GM19455 (cell line): ENCODE measurements around the gene TTC7B.
"Not testable (repeated sequence)": the region's sequence is repeated elsewhere in the genome, so short reads cannot be mapped to it uniquely, and the experiment has no call there.

Experiments used
- ATAC-seq: cut with Tn5 transposase; IDR thresholded peaks from one replicate; pipeline ENCODE4 v1.9.1; 2021; ENCODE audit not compliant: unreplicated experiment

TTC7B gene, protein sequence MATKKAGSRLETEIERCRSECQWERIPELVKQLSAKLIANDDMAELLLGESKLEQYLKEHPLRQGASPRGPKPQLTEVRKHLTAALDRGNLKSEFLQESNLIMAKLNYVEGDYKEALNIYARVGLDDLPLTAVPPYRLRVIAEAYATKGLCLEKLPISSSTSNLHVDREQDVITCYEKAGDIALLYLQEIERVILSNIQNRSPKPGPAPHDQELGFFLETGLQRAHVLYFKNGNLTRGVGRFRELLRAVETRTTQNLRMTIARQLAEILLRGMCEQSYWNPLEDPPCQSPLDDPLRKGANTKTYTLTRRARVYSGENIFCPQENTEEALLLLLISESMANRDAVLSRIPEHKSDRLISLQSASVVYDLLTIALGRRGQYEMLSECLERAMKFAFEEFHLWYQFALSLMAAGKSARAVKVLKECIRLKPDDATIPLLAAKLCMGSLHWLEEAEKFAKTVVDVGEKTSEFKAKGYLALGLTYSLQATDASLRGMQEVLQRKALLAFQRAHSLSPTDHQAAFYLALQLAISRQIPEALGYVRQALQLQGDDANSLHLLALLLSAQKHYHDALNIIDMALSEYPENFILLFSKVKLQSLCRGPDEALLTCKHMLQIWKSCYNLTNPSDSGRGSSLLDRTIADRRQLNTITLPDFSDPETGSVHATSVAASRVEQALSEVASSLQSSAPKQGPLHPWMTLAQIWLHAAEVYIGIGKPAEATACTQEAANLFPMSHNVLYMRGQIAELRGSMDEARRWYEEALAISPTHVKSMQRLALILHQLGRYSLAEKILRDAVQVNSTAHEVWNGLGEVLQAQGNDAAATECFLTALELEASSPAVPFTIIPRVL

DNA sequence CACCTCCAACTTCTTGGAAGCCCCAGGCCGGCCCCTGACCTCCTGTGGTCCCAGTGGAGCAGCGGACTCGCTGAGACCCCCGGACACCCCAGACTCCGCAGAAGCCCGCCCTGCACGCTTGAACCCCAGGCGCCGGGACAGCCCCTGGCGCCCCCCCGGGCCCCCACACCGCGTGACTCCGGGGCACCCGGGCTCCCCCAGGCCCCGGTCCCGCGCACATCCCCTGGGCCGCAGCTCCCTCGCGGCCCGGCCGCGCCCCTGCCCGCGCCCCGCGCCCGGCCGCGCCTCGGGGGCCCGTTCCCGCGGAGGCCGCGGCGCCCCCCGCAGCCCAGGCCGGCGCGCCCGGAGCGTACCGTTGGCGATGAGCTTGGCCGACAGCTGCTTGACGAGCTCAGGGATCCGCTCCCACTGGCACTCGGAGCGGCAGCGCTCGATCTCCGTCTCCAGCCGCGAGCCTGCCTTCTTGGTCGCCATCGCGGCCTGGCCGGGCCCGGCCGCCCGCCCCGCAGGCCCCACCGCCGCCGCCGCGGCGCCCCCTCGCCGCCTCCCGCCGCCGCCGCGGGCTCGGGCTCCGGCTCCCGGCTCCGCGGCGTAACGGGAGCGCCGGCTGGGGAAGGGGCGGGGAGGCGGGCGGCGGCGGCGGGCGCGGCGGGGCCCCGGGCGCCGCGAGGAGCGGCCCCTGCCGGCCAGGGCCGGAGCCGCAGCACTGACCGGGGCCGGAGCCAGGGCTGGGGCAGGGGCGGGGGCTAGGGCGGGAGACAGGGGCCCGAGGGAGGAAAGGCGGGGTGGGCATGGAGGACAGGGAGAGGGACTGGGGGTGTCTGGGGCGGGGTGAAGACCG, at the start of gene TTC7B:
Gene TTC7B, minus strand, starts transcription at position 609 of the 841 bp plus-strand sequence. Its CDS starts 135 bp downstream, at position 474.
- ATAC-seq: no peak

DNA sequence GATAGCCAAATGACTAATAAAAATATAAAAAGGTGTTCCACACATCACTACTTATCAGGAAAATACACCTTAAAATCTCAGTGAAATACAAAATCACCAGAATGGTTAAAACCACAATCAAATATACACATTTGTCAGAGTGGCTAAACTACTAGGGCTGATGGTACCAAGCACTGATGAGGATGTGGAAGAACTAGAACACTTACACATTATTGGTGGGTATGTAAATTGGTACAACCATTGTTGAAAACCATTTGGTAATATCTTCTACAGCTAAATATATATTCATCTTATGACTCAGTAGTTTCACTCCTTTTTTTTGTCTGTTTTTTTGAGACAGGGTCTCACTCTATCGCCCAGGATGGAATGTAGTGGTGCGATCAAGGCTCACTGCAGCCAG, 48.5 kb upstream of the TTC7B start:
- ATAC-seq: no peak

DNA sequence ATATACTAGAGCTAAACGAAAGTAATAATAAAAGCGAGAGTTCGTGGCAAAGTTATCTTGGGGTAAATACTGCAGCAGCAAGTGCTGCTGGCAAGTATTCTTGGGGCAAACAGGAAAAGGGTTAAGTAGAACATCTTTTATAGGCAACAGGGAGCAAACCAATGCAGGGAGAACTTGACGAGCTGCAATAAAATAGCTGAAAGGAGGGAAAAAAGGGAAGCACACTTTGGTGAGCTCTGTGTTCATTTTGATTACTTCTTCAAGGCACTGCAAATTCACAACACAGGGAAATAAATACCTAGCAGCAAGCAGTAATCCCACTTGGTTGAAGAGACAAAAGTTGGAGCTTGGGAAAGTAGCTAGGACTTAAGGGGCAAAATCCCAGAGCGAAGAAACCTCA, 42.3 kb upstream of the TTC7B start:
- no peak for ATAC-seq

DNA sequence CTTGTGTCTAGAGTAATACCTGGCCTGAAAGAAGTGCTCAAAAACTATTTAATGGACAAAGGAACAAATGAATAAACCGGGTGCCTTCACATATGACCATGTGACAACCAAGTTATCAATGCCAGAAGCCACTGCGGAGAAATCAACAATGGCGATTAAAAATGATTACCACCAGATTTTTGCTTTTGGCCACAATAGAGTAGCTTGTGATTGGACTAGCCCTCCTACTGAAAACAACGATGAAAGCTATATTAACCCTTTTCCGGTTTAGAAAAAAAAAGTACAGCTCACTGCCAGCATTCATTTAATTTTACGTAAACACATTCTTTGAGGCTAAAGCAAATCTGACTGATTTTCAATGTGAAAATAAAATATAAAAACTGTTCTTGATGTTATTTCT, 41.6 kb upstream of the TTC7B start:
- no peak for ATAC-seq

DNA sequence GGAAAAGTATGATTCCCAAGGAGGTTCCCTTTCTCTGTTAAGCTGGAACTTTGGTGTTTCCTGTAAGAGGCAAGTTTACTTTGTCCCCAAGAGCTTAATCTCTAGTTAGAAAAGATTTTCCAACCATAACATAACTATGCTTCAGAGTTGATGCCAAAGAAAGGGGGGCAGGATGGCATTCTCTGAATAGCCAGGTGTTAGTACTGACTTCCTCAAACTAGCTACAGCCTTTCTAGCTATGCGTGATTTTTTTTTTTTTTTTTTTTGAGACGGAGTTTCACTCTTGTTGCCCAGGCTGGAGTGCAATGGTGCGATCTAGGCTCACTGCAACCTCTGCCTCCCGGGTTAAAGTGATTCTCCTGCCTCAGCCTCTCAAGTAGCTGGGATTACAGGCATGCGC, 39.9 kb upstream of the TTC7B start:
- ATAC-seq: not testable (repeated sequence)

DNA sequence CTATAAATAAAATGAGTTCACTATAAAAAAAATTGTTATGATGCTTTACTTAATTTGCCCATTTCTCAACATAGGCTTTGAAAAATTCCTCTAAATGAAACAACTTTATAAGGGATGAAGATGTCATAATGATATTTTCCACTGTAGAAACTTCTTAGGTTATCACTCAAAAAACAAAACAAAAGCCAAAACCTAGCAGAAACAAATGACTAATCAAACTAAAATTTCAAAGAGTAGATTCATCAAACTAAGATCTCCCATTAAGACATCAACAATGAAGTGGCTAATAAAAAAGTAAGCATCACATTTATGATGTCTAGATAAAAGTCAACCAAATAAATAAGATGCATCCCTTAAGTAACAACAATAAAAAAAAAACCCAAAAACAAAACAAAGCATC, 36.9 kb upstream of the TTC7B start:
- ATAC-seq: no peak

DNA sequence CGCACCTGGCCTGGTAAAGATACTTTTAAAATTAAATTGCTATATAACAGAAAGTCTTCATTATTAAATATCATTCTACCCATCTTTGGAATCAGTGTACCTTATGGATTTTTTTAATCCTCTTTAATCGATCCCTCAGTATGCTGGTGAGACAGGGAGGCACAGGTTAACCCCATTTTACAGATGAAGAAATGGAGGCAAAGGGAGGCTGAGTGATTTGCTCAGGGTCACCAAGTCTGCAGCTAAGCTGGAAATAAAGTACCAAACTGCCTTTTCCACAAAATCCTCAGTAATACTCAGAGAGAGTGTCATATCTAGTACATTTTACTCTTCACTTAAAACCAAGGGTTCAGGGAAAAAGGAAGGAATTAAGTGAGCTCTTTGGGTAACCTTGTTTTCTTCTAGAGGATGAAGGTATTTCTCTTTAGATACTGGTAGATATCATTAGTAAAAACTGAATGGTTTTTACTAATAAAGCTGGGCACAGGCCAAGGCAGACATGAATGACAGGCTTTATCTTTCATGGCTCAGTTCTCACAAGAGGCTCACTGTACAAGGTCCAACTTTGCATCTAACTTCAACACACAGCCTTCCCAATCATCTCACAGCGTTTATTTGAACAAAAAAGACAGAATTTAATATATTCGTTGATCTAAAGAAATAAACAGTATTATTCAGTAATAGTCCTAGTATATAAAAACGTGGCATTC, 35.3 kb upstream of the TTC7B start:
- ATAC-seq: no peak

DNA sequence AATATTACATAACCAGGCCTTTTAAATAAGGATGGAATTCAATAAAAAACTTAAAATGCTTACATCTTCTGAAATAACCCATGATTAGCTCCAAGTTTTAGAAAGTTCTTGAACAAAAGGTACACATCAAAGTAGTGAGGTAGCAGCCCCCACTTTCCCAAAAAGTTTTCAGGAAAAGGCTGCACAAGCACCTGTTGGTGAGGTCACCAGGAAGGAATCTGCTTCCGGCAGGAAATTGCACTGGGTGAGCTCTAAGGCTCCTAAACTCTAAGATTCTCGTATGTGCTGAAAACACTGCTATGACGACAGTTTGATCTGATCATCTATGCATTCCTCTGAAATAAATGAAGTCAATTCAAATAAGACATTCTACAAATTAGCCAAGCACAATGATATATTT, 34.3 kb upstream of the TTC7B start:
- no peak for ATAC-seq

DNA sequence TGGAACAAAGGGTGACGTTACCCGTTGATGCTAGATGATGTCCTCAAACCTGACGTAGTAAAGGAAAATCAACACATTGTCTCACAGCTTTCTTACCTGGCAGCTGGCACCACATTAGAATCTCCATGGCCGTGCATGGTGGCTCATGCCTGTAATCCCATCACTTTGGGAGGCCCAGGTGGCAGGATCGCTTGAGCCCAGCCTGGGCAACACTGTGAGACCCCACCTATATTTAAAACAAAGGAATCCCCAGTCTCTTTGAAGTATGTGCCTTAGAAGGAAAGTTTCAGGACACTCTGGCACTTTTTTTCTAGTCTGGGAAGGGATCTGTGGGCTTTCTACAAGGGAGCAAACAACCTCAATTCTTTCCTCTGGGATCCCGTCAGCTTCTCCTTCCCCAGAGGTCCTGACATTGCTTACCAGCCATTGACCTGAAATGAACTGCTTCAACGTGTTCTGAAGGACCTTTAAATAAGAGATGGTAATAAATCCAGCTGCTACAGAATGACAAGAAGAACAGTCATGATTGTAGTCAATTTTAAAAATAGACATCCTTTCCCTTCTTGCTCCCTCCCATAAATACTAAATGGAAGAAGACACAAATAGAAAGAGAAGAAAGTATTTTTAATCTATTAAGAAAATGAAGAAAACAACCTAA, 33.7 kb upstream of the TTC7B start:
- ATAC-seq: no peak

DNA sequence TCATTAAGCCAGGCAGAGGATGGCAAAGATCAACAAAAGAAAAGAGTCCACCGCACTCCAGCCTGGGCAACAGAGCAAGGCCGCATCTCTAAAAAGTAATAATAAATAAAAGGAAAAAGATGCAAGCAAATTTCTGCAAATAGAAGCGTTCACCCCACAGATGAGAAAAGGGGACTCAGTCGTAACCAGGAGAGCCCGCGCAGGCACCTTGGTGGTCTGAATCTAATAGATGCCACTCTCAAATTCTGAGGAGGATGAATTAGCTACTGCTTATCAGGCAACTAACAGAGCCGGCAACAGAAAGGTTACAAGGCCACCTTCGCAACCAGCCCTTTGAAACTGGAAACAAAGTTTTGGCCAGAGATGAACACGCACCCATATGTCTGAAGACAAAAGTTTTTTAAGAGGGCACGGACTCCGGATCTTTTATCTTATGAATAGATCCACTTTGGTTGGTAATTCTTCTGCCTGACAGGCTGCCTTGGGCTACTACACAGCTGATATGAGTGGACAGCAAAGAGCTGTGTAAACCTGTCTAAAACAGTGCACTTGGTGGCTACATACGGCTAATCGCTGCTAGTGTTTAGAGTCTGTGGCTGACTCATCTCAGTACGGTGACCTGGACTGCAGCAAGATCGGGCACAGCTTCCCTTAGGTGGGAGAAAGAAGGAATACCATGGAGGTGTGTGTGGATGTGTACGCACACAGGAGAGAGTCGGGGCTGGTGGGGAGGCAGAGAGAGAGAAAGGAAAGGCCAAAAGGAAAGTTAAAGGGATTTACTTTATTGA, 32.9 kb upstream of the TTC7B start:
- no peak for ATAC-seq

DNA sequence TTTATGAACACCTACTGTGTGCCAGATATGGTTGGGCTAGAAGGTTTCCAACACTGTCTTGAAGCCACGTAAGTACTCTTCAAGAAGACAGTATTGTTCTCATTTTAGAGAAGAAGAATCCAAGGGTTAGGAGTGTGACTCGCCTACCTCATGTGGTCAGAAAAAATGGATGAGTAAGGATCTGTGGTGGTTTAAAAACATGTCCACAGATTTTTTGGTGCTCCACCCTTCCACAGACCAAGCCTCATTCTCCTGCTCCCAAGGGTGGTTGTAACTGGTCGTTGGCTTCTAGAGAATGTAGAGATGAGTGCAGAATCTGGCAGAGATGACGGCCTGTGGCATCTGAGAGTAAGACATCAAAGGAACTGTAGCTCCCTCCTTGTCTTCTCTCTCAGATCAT, 30.3 kb upstream of the TTC7B start:
- no peak for ATAC-seq

DNA sequence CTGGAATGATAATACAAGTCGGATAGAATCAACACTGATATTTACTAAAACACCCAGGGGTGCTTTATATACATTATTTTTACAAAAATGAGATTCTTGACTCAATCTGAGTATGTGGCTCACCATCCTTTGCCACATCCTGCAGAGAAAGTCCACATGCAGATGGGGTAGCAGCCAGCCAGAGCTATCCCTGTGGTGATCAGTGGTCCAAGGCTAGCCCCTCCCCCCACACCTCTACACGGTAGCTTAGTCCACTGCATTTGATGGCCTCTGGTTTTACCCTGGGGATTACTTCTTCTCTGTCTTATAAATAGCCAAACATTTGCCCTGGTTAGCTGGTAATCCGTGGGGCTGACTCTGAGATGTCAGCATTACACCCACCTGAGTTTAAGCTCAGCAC, 28.1 kb upstream of the TTC7B start:
- ATAC-seq: no peak

DNA sequence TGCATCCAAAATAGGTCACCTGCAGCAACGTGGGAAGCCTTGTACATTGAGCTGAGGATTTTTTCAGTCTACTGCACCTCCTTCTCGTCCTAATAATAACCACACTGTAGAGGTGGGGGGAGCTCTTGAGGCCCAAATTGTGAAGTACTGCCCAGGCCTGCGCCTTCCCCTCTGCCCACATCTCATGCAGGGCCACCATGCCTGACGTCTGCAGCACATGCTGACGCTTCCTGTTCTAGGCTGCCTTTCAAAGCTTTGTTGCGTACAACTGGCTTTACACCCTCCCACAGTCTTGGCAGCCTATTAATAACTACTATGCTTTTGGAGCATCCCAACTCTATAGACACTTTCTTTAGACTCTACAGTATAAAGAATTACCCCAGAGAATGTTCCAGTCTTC, 26.5 kb upstream of the TTC7B start:
- ATAC-seq: no peak

DNA sequence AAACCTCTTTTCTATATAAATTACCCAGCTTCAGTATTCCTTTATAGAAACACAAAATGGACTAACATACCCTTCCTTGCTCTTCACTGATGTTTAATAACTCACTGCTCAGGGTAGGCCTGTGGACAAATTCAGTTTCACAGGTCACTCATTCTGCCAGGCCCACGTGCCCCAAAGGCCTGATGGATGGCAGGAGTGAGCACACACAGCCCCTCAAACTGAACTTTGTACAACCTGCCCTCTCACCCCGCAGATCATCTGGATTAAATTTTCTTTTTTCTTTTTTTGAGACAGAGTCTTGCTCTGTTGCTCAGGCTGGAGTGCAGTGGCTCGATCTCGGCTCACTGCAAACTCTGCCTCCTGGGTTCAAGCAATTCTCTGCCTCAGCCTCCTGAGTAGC, 24.4 kb upstream of the TTC7B start:
- not testable (repeated sequence) for ATAC-seq

DNA sequence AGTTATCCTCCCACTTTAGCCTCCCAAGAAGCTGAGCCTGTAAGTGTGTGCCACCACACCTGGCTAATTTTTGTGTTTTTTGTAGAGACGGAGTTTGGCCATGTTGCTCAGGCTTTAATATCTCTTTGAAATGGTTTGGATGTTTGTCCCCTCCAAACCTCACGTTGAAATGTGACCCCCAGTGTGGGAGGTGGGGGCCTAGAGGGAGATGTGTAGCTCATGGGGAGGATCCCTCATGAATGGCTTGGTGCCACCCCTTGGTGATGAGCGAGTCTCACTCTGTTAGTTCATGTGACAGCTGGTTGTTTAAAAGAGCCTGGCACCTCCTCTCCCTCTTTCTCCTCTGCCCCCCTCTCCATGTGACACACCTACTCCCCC, 23.6 kb upstream of the TTC7B start:
- no peak for ATAC-seq

DNA sequence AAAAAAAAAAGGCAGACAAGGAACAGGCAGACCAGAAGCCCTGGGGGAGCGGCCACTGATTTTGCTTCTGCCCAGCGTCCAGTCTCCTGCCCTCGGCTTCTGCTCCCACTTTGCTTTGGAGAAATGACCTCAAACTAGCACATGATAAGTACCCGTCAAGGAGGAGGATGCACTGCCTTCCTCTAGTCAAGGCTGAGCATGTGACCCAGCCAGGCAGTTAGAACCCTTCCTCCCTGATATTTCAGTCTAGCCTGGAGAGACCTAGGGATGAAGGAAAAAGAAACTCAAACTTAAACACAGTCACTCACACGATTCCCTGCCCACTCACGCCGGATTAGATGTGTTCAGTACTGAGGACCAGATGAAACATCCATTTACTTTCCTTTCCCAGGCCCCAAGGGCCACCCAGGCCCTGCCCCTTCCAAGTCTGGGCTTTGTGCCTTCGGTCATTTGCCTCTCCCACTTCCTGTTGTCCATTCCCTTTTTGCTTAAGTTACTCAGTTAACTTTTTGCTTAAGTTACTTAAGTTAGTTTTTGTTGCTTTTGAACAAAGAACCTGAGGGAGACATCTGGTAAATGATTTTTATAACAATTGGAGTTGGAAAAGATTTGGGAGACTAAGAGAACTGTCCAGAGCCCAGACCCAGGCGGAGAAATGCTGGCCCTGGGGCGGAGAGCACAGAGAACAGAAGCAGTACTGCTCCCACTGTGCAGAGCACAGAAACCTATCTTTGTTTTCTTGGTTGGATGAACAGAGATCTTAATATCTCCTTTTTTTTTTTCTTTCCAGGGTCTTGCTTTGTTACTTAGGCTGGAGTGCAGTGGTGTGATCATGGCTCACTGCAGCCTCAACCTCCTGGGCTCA, 23.0 kb upstream of the TTC7B start:
- no peak for ATAC-seq

DNA sequence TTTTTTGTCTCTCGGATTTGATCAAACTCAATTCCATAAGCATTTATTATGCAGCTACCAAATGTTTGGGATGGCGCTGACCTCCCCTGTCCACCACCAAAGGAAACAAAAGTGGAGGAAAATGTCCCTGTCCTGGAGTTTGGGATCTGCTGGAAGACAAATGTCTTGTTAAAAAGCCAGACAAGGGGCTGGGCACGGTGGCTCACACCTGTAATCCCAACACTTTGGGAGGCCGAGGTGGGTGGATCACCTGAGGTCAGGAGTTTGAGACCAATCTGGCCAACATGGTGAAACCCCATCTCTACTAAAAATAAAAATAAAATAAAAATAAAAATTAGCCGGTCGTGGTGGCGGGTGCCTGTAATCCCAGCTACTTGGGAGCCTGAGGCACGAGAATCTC, 22.3 kb upstream of the TTC7B start:
- not testable (repeated sequence) for ATAC-seq

DNA sequence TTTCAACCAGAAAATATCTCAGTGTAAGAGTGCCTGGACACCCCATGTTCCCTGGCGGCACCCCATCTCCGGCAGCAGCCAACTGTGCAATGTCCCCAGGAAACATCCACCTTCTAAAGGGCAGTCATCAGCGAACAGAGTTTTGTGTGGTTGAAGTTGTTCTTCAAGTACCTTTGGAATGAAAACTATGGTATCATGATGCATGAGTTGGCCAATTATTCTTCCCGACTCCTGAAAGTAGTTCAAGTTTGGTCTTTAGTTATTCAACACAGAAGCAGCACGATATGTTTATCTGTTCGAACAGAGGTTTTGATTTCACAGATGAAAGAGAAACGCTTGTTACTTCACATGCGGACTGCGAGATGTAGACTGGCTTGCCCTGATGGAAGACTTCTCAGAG, 21.1 kb upstream of the TTC7B start:
- no peak for ATAC-seq

DNA sequence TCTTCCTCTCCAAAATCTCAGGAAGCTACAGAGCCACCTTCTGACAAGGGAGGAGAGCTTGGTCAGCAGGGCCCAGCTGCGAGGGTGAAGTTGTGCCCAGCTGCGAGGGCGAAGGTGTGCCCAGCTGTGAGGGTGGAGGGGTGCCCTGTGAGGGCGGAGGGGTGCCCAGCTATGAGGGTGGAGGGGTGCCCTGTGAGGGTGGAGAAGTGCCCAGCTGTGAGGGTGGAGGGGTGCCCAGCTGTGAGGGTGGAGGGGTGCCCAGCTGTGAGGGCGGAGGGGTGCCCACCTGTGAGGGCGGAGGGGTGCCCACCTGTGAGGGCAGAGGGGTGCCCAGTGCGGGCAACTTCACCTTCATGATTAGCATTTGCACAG, 20.4 kb upstream of the TTC7B start:
- no peak for ATAC-seq
